HepG2 (cell line): ENCODE data around the gene PA2G4. TPM values are rescaled to one million over a fixed set of nuclear protein-coding genes. Genes with fewer than 3 reads are reported as not detected.
A peak's percentile ranks its signal among the peaks of the same experiment; 100 is the strongest.

ENCODE experiments used
- BORCS8-MEF2B ChIP-seq: sonication (generic); formaldehyde crosslinking; IDR thresholded peaks from 2 replicates; pipeline ENCODE4 v1.8.0; 2022; ENCODE audit warnings: mild to moderate bottlenecking, missing genetic modification reagents
- E2F2 ChIP-seq: sonication (generic); formaldehyde crosslinking; IDR thresholded peaks from 2 replicates; pipeline ENCODE4 v1.4.0; 2020; ENCODE audit warnings: missing genetic modification reagents, borderline replicate concordance
- EHMT2 ChIP-seq: fragments of 200-600 bp; sonication (generic); IDR thresholded peaks from 2 replicates; pipeline ENCODE4 v1.7.0; 2017; ENCODE audit warnings: antibody characterized with exemption, low read depth, low read length, borderline replicate concordance
- GATAD2A ChIP-seq: IDR thresholded peaks from 2 replicates; pipeline ENCODE4 v1.6.1; 2016
- HOXA3 ChIP-seq: sonication (generic); formaldehyde crosslinking; IDR thresholded peaks from 2 replicates; pipeline ENCODE4 v1.5.0; 2020; ENCODE audit warnings: missing genetic modification reagents
- IRF9 ChIP-seq: sonication (generic); formaldehyde crosslinking; IDR thresholded peaks from 2 replicates; pipeline ENCODE4 v1.8.0; 2022; ENCODE audit warnings: missing genetic modification reagents, mild to moderate bottlenecking, borderline replicate concordance
- IRX3 ChIP-seq: sonication (generic); formaldehyde crosslinking; IDR thresholded peaks from 2 replicates; pipeline ENCODE4 v1.8.1; 2023; ENCODE audit warnings: mild to moderate bottlenecking, low read depth, missing genetic modification reagents, borderline replicate concordance
- KMT2B ChIP-seq: IDR thresholded peaks from 2 replicates; pipeline ENCODE4 v1.6.1; 2016; ENCODE audit warnings: missing genetic modification reagents, missing compliant biosample characterization
- MED1 ChIP-seq: sonication (generic); formaldehyde crosslinking; IDR thresholded peaks from 2 replicates; pipeline ENCODE4 v1.4.0; 2020; ENCODE audit warnings: missing genetic modification reagents
- PAX8 ChIP-seq: sonication (generic); formaldehyde crosslinking; IDR thresholded peaks from 2 replicates; pipeline ENCODE4 v1.8.0; 2022; ENCODE audit warnings: mild to moderate bottlenecking, missing genetic modification reagents, borderline replicate concordance
- RNF219 ChIP-seq: sonication (generic); formaldehyde crosslinking; IDR thresholded peaks from 2 replicates; pipeline ENCODE4 v1.5.0; 2020; ENCODE audit warnings: mild to moderate bottlenecking, missing genetic modification reagents
- SCMH1 ChIP-seq: sonication (generic); formaldehyde crosslinking; IDR thresholded peaks from 2 replicates; pipeline ENCODE4 v1.9.0; 2021; ENCODE audit warnings: missing genetic modification reagents, mild to moderate bottlenecking, borderline replicate concordance
- SMARCC2 ChIP-seq: fragments of 450-650 bp; IDR thresholded peaks from 2 replicates; pipeline ENCODE4 v1.6.1; 2017; ENCODE audit warnings: antibody characterized with exemption, mild to moderate bottlenecking
- THAP11 ChIP-seq: IDR thresholded peaks from 2 replicates; pipeline ENCODE4 v1.6.1; 2016; ENCODE audit warnings: missing biosample characterization, missing genetic modification reagents
- THAP9 ChIP-seq: sonication (generic); formaldehyde crosslinking; IDR thresholded peaks from 2 replicates; pipeline ENCODE4; 2020; ENCODE audit warnings: missing genetic modification reagents, mild to moderate bottlenecking, borderline replicate concordance
- ZBTB20 ChIP-seq: sonication (generic); formaldehyde crosslinking; IDR thresholded peaks from 2 replicates; pipeline ENCODE4 v1.8.1; 2023; ENCODE audit warnings: missing genetic modification reagents, low read depth, mild to moderate bottlenecking, borderline replicate concordance
- ZFP82 ChIP-seq: sonication (generic); formaldehyde crosslinking; IDR thresholded peaks from 2 replicates; pipeline ENCODE4 v1.5.1; 2020; ENCODE audit warnings: mild to moderate bottlenecking, missing genetic modification reagents, borderline replicate concordance
- ZNF552 ChIP-seq: sonication (generic); formaldehyde crosslinking; IDR thresholded peaks from 2 replicates; pipeline ENCODE4 v1.9.0; 2022; ENCODE audit warnings: missing genetic modification reagents, mild to moderate bottlenecking, borderline replicate concordance
- ZNF563 ChIP-seq: sonication (generic); formaldehyde crosslinking; IDR thresholded peaks from 2 replicates; pipeline ENCODE4 v1.8.0; 2022; ENCODE audit warnings: mild to moderate bottlenecking, moderate library complexity, missing genetic modification reagents
- ZNF629 ChIP-seq: sonication (generic); formaldehyde crosslinking; conservative IDR thresholded peaks from 2 replicates; pipeline ENCODE4 v1.5.0; 2020; ENCODE audit warnings: missing genetic modification reagents
- polyA plus RNA-seq, 8 experiments: library from polyadenylated mRNA; depleted of rRNA in 3 of 8; stranded (reverse) in 7 of 8; unstranded in 1 of 8; fragments of >200 nt; fragmentation: Illumina TruSeq in 4 of 8; extraction: Trizol in 4 of 8; gene quantifications; 2 replicates each; pipeline versions ENCODE4 v1.2.1 to v1.2.3, GENCODE V29; 2011 to 2016; ENCODE audit warnings: low read depth in 4 of 8, missing spikeins in 1 of 8, mixed read lengths in 1 of 8; ENCODE audit not compliant: insufficient read depth in 1 of 8
- total RNA-seq, 5 experiments: library from RNA; depleted of rRNA; stranded (reverse); fragments of >200 nt; fragmentation: Illumina TruSeq; extraction: Trizol; gene quantifications; 2 replicates each; pipeline ENCODE4 v1.2.3, GENCODE V29; 2016; ENCODE audit warnings: low read depth in 1 of 5

The PA2G4 gene
- total and polyA plus RNA-seq, 2 of the 13 experiments (the other 11 are each of a cell fraction or from before 2014, with no cell fraction given): 147 to 240 TPM

GRCh38 chr12:56157201-56158028 is 53.1 kb downstream of the PA2G4 start (continued):
- 0 out of 2 replicates have a peak, but pooled peaks have one; percentile 75 for TF ChIP-seq ZNF552
- 0 out of 2 replicates have a peak, but pooled peaks have one; percentile 6 for TF ChIP-seq THAP9 (CRISPR knock-in tag)
- no peak for TF ChIP-seq SCMH1 (CRISPR knock-in tag)
- TF ChIP-seq GATAD2A (CRISPR knock-in tag): peak; percentile 54; the same call in 1 of the 2 replicates
- TF ChIP-seq PAX8 (CRISPR knock-in tag): no peak
- peak; percentile 41; the same call in 1 of the 2 replicates for TF ChIP-seq ZNF563 (CRISPR knock-in tag)
- no peak for TF ChIP-seq IRX3 (CRISPR knock-in tag)
- TF ChIP-seq ZNF629 (CRISPR knock-in tag): no peak
- TF ChIP-seq BORCS8-MEF2B: no peak; the same call in 1 of the 2 replicates
- no peak for TF ChIP-seq E2F2 (CRISPR knock-in tag)
- TF ChIP-seq RNF219: no peak
- no peak for TF ChIP-seq KMT2B (CRISPR knock-in tag)
- TF ChIP-seq IRF9 (CRISPR knock-in tag): peak; percentile 52; the same call in 1 of the 2 replicates
- TF ChIP-seq THAP11 (CRISPR knock-in tag): peak; percentile 59
- no peak for TF ChIP-seq ZBTB20 (CRISPR knock-in tag)
- no peak for TF ChIP-seq EHMT2
- no peak for TF ChIP-seq MED1
- no peak for TF ChIP-seq SMARCC2
- peak; percentile 57 for TF ChIP-seq HOXA3 (CRISPR knock-in tag)
- TF ChIP-seq ZFP82: no peak
